ENCODE data around the gene PLEKHA4.

- TF ChIP-seq CTCF (IDR thresholded peaks at IDR 0.05) (no peak), POLR2A (IDR thresholded peaks at IDR 0.05) (no peak)
Observed at GRCh38 chr19:48822514-48822913, 45.9 kb downstream of the PLEKHA4 start.
